NB4 (cell line): Measurements from ENCODE around the gene MPP2.
A peak's percentile ranks its signal among the peaks of the same experiment; 100 is the strongest.

Experiments used
- DNase-seq: peaks from one replicate; pipeline ENCODE4 v3.0.0; 2010; ENCODE audit warnings: low read depth
- H3K4me3 ChIP-seq: one replicate; pipeline ENCODE4 v1.5.1; 2011; ENCODE audit warnings: mild to moderate bottlenecking, low read depth, low read length, moderate library complexity
- CTCF ChIP-seq: IDR thresholded peaks from one replicate; pipeline ENCODE4 v1.5.1; 2012; ENCODE audit warnings: low read depth, low read length
- MYC ChIP-seq: IDR thresholded peaks from 2 replicates; pipeline ENCODE4 v1.6.1; 2011; ENCODE audit warnings: low read depth, low read length
- POLR2A ChIP-seq: IDR thresholded peaks from 2 replicates; pipeline ENCODE4 v1.6.1; 2011; ENCODE audit warnings: mild to moderate bottlenecking; ENCODE audit not compliant: insufficient read length; ENCODE audit errors: extremely low read depth
- TF ChIP-seq, protein P1 (sequence below): IDR thresholded peaks from 2 replicates; pipeline ENCODE4 v1.6.1; 2011; ENCODE audit warnings: low read depth, low read length

Gene MPP2

DNA sequence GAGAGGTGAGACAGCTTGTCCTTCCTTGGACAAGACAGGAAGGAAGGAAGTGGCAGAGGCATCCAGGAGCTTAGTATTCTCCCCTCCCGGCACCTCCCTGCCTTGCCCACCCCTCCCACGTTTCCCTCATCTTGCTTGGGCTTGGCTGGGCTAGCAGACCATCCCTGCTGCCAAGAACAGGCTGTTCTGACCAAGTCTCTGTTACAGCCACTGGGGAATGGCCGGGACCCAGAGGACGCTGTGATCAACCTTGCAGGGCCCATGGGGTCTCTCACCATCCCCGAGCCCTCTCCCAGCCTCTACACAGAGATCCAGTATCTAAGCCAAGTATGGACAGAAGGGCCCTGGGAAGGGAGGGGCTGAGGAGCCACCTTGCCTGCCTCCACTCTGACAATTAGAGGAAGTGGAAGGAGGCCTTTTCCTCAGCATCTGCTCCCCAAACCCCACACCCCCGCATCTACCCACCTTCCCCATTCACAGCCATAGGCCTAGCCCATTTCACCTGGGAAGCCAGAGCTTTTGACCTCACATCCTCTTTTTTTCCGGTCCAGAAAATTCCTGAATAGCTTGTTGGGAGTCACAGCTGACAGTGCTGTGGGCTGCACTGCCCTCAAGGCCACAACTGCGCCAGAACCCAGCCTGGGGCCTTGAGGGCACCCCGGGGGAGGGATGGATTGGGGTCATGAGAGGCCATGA, 46.3 kb downstream of the MPP2 start:
- peak; percentile 19 for DNase-seq
- H3K4me3 ChIP-seq = no peak overlapping the region
- TF ChIP-seq MYC (no peak), CTCF (no peak), POLR2A (no peak)
- TF ChIP-seq, protein P1, sequence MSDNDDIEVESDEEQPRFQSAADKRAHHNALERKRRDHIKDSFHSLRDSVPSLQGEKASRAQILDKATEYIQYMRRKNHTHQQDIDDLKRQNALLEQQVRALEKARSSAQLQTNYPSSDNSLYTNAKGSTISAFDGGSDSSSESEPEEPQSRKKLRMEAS = no peak

- no peak for DNase-seq
- no peak overlapping the region for H3K4me3 ChIP-seq
- TF ChIP-seq, protein P1 = no peak
- TF ChIP-seq MYC = no peak
- TF ChIP-seq CTCF = no peak
- TF ChIP-seq POLR2A = no peak
These were observed 47.1 kb downstream of the MPP2 start for GRCh38 chr17:43860077-43860725.

DNA sequence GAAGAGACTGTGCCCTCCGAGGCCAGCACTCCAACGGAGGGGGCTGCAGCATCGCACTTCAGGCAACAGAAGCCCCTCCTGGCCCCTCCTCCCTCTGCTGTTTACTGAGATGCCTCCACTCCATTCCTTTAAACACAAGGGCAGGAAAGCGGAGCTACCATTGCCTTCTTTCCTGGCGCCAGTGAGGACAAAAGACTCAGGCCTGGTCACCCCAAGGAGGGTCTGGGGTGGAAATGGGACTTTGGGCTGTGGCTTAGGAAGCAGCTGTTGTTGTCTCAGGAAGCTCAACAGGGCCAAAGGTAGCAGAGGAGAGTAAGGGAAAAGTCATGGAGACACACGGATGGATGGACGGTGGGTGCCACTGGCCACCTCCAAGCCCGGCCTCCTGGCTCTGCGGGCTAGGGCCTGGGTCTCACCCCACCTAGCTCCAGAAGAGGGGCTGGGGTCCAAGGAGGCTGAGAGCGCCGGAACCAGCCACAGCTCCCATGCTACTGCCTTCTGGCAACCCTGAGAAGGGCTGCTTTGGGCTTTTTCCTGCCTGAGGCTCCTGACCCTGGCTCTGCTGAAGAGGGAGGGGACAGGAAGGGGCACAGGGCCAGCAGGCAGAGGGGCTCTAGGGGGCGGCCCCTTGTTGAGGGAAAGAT, 49.3 kb downstream of the MPP2 start:
- no peak for TF ChIP-seq POLR2A
- TF ChIP-seq CTCF = no peak
- TF ChIP-seq, protein P1 = no peak
- TF ChIP-seq MYC = no peak
- no peak for DNase-seq
- no peak overlapping the region for H3K4me3 ChIP-seq

DNA sequence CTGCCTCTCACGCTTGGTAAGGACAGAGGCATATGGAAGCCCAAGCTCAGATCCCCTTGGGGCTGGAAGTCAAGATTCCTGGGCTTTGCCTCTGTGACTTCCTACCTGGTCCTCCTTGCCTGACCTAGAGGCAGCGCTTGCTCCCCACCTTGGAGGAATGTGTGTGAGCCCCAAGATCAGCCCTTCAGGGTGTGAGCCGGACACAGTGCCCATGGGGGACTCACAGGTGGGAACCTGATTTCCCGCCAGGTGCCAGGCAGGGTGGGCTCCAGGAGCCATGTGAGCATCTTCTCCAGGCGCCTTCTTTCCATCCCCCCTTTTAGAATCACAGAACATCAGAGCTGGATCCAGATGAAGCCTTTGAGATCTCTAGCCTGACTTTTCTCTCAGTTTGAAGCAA, 50.2 kb downstream of the MPP2 start:
- no peak for DNase-seq
- H3K4me3 ChIP-seq = no peak overlapping the region
- TF ChIP-seq CTCF (no peak), POLR2A (no peak), MYC (no peak)
- TF ChIP-seq, protein P1 = no peak

- no peak overlapping the region for H3K4me3 ChIP-seq
- no peak for DNase-seq
- TF ChIP-seq, protein P1 = no peak
- TF ChIP-seq POLR2A (no peak), MYC (no peak), CTCF (no peak)
These were observed 51.2 kb downstream of the MPP2 start for GRCh38 chr17:43856141-43856540.
